ENCODE results near the gene MACROD1.

MACROD1 gene

GRCh38 chr11:64070314-64070681 is 95.6 kb downstream of the MACROD1 start:
- no peak for DNase-seq

- no peak for DNase-seq
These were observed 96.3 kb downstream of the MACROD1 start for GRCh38 chr11:64069401-64070313.

GRCh38 chr11:64068705-64069400 is 97.1 kb downstream of the MACROD1 start:
- no peak for DNase-seq

GRCh38 chr11:64067230-64067993 is 98.5 kb downstream of the MACROD1 start:
- DNase-seq: no peak

GRCh38 chr11:64065712-64066111 is 100.2 kb downstream of the MACROD1 start:
- DNase-seq: no peak

- no peak for DNase-seq
These were observed 100.8 kb downstream of the MACROD1 start for GRCh38 chr11:64065141-64065465.

- DNase-seq: no peak
These were observed 101.4 kb downstream of the MACROD1 start for GRCh38 chr11:64064374-64065140.

GRCh38 chr11:64063777-64064176 is 102.1 kb downstream of the MACROD1 start:
- DNase-seq: no peak

- DNase-seq: no peak
These were observed 103.5 kb downstream of the MACROD1 start for GRCh38 chr11:64062185-64063039.

- DNase-seq: peak; percentile 39
These were observed 105.0 kb downstream of the MACROD1 start for GRCh38 chr11:64060861-64061444.

- no peak for DNase-seq
These were observed 105.6 kb downstream of the MACROD1 start for GRCh38 chr11:64060263-64060860.

GRCh38 chr11:64059339-64060140 is 106.4 kb downstream of the MACROD1 start:
- DNase-seq: no peak

GRCh38 chr11:64058494-64058893 is 107.4 kb downstream of the MACROD1 start:
- no peak for DNase-seq

GRCh38 chr11:64057890-64058289 is 108.0 kb downstream of the MACROD1 start:
- DNase-seq: no peak

GRCh38 chr11:64056861-64057260 is 109.1 kb downstream of the MACROD1 start:
- DNase-seq: no peak

- no peak for DNase-seq
These were observed 109.6 kb downstream of the MACROD1 start for GRCh38 chr11:64056213-64056785.

GRCh38 chr11:64055077-64055476 is 110.8 kb downstream of the MACROD1 start:
- DNase-seq: no peak

GRCh38 chr11:64053699-64054098 is 112.2 kb downstream of the MACROD1 start:
- no peak for DNase-seq

GRCh38 chr11:64052938-64053622 is 112.8 kb downstream of the MACROD1 start:
- no peak for DNase-seq
